Measurements from ENCODE around the gene ZNF786. TPM values are rescaled to one million over a fixed set of nuclear protein-coding genes. Genes with fewer than 3 reads are reported as not detected.

The ZNF786 gene
- total RNA-seq, 1 experiment from 2014 or later = 8.5 TPM

- TF ChIP-seq TCF7L2 (IDR thresholded peaks at IDR 0.05; ENCODE audit: borderline replicate concordance, extremely low read depth, insufficient read depth, insufficient read length) = peak; percentile 98
- TF ChIP-seq REST (IDR thresholded peaks at IDR 0.05; ENCODE audit: low read depth) = no peak
- no peak for TF ChIP-seq FOSL1 (IDR thresholded peaks at IDR 0.05; ENCODE audit: low read depth)
- TF ChIP-seq CBX3 (IDR thresholded peaks at IDR 0.05; ENCODE audit: low read depth) = peak; percentile 40; the same call in 1 of the 2 replicates
- peak; percentile 91 for TF ChIP-seq POLR2A (IDR thresholded peaks at IDR 0.05; ENCODE audit: borderline replicate concordance, extremely low read depth, insufficient read depth, insufficient read length)
- no peak for TF ChIP-seq EZH2phosphoT487 (IDR thresholded peaks at IDR 0.05; ENCODE audit: borderline replicate concordance)
- peak; percentile 77 for TF ChIP-seq ZFX (IDR thresholded peaks at IDR 0.05)
- no peak for TF ChIP-seq ATF3 (IDR thresholded peaks at IDR 0.05)
- no peak for TF ChIP-seq JUND (IDR thresholded peaks at IDR 0.05)
- no peak for TF ChIP-seq CEBPB (IDR thresholded peaks at IDR 0.05; ENCODE audit: low read depth)
- TF ChIP-seq RAD21 (IDR thresholded peaks at IDR 0.05; ENCODE audit: low read depth) = no peak
- peak; percentile 93 for TF ChIP-seq SIN3A (IDR thresholded peaks at IDR 0.05; ENCODE audit: low read depth)
- no peak for TF ChIP-seq SRF (IDR thresholded peaks at IDR 0.05; ENCODE audit: low read depth)
These were observed 62.0 kb downstream of the ZNF786 start, which contains the start of gene PDIA4 (continued) for GRCh38 chr7:149028346-149029109.

Data from HCT116 (cell line).